HG02798 (cell line): ENCODE results near the gene MTF2.

Source experiments
- ATAC-seq: cut with Tn5 transposase; IDR thresholded peaks from one replicate; pipeline ENCODE4 v1.9.1; 2021; ENCODE audit warnings: mild to moderate bottlenecking; ENCODE audit not compliant: unreplicated experiment, poor library complexity

Gene MTF2

DNA sequence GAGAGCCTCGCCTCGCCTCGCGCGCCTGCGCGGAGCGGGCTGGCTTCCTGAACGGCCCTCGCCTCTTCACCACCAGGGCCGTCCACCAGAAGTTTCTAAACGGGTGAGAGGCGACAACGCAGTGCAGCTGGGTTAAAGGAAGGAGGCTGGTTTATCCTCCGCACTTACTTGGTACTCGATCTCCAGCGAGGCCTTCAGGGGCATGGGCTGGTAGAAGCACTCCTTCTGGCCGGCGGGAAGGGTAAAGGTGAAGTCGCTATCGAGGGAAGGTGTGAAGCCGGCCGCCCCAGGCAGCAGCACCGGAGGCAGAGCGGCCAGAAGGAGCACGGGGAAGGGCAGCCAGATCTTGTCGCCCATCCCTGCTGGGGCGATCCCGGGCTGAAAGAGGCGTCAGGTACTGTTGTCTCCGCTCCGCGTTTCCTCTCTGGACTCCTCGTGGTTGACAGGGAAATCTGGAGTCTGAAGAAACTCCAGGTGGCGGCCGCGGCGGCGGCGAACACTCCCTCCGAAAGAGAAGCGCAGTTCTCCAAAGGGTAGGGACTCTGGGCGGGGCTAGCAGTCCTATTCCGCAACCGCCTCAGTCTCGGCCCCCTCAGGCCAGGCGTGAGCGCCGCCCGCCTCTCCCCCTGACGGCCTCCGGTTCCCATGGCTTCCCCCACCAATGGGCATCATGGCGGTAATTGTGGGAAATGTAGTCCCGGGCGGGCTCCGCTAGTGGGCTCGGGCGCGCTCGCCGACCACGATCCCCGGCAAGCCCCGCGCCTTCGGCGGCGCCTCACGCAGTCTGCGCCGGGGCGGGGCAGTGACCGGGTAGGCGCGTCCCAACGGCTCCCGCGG lies 101.0 kb downstream of the MTF2 start, which contains the start of gene TMED5:
Gene TMED5 (minus strand): TSS at position 528 of the 837 bp plus-strand sequence. CDS start 171 bp downstream, at position 357.
- ATAC-seq: peak; percentile 89

DNA sequence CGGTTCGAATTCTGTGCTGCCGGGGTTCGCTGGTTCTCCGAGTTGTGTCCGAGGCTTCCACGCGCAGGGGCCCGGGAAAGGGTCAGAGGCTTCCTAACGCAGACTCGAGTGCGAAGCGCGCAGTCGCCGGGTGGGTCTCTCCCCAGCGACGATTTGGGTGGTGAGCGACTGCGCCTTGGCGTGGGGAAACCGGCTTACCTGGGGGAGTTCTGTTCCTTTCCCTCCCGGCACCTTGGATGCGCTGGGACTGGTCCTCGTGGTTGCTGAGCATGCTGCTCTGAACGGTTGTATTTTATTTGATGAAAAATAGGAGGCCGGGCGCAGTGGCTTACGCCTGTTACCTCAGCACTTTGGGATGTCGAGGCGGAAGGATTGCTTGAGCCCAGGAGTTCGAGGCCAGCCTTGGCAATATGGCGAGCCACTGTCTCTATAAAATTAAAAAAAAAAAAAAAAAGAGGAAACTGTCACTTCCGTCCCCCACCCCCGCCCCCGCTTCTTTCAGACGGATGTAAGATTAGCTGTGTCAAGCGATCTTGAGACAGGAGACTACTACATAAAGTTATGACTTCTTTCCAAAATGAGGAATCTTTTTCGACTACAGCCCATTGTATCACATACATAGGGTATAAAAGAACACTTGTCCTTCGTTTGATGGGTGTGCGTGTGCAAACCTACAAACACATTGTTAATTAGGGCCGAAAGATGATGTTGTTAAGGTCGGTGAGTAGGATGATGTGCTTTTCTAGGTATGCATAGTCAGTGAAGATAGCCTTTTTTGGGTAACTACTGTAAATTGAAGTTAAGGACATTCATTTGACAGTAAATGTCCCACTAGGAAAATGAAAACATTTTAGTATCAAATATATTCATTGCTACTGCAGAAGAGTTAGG lies 101.9 kb downstream of the MTF2 start, which contains the start of gene CCDC18:
Gene CCDC18 (plus strand): TSS at position 2 of the 891 bp plus-strand sequence. CDS start 2,638 bp downstream, outside the sequence.
- ATAC-seq: no peak

DNA sequence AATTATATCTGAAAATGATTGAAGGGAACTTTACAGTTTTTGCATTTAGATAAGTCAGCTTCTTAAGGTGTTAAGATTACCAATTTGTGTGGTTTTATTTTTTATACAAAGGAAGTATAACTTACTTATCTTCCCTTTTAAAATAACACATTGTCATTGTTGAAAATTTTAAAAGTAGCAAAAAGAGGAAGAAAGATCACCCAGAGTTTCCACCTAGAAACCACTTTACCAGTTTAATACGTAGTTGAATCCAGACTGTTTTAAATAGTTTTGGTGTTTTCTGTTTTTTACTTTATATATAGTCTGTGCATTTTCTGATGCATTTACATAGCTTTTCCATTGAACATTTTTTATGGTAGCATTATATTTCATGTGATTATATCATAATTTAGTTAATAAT lies 107.6 kb downstream of the MTF2 start:
- peak; percentile 43 for ATAC-seq
